Measurements from ENCODE around the gene SLC44A3.
"Not testable (repeated sequence)": the region's sequence is repeated elsewhere in the genome, so short reads cannot be mapped to it uniquely, and the experiment has no call there.

The SLC44A3 gene

GRCh38 chr1:94917251-94917650, 97.1 kb downstream of the SLC44A3 start:
- DNase-seq: no peak

GRCh38 chr1:94919241-94920030, 99.3 kb downstream of the SLC44A3 start:
- no peak for DNase-seq

- no peak for DNase-seq
Measured at GRCh38 chr1:94920061-94920460, 99.9 kb downstream of the SLC44A3 start.

DNA sequence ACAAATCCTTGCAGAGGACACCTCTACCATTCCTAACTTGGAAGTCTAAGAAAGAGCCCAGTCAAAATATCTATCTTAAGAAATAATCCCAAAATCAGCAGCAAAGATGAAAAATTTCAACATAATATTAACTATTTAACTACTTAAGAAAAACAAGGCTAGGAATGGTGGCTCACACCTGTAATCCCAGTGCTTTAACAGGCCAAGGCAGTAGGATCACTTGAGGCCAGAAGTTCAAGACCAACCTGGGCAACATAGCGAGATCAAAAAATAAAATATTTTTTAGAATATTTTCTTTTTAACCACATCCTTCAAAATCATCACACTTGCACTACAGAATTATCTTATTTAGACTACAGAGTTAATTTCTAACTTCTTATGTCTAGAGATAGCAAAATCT, 101.8 kb downstream of the SLC44A3 start:
- no peak for DNase-seq

DNA sequence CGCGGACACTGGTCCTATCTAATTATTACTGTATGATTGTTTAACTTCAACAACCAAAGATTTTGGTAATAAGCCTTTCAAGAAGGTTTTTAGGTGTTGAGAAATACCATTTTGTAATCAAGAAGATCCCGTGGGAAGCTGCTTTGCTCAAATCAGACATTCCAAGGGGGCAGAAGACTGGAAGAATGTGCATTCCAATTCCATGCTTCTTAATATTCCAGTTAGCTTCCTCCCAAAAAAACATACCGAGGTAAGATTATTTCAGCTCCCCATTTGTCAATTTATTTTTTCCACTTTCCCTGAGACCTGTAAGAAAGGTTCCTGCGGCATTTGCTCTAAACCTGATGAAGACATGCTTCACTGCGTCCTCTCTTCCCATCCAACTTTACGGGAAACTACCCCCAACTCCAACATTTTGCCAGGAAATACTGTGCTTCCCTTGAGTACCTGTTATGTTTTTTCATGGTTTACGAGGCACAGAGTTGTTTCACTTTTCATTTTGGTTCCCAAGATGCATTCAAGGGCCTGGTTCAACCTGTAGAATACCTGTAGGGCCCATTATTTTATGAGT, 102.7 kb downstream of the SLC44A3 start:
- DNase-seq: no peak

- DNase-seq: no peak
Measured at GRCh38 chr1:94925004-94925403, 104.8 kb downstream of the SLC44A3 start.

DNA sequence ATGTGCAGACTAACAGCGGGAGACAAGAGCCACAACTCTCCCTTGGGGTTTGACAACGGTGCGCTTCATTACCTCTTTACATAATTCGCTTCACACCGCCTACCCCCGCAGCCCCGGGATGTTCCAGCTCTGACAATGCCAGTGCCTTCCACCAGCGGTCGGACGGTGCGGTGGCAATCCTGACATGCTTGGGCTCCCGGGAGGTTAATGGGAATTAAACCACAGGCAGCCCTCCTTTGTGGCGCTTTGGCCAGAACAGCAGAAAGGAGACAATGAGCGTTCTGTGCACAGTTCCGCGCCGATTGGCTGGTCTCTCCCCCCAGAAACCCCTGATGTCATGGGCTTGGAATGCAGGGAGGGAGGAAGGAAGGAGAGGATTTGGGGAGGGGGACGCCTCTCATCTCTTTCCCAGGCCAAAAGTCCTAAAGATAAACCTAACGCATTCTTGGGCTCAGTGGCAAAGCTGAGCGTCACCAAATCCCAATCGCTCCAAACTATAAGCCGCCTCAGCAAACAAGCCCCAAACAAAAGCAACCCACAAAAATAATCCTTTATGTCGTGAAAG, 105.5 kb downstream of the SLC44A3 start:
- DNase-seq: no peak

- peak; percentile 7 for DNase-seq
Measured at GRCh38 chr1:94926126-94926914, 106.2 kb downstream of the SLC44A3 start.

DNA sequence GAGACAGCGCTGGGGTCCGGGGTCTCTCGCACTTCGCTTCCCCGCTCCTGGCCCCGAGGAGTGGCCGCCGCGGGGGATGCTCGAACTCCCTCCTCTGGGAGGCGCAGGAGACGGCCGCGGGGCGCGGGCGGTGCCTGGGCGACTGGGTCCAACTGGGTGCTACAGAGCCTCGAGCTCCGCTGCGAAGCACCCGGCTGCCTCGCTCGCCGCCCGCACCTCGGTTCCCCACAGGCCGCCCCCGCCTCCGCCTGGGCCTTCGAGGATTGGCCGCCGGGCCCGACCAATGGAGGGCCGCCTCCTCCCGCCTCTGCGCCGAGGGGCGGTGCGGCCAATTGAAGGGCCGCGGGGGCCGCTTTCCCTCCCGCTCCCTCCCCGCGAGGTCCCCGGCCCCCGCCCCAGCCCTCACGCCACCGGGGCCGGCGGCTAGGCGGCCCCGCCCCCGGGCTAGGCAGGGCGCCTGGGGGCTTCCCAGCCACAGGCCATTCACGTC, 106.8 kb downstream of the SLC44A3 start, which contains the start of gene CNN3:
CNN3 (minus strand) TSS at position 196 of the 490 bp plus-strand sequence. CDS start 216 bp downstream, outside the sequence.
- peak; percentile 63 for DNase-seq

DNA sequence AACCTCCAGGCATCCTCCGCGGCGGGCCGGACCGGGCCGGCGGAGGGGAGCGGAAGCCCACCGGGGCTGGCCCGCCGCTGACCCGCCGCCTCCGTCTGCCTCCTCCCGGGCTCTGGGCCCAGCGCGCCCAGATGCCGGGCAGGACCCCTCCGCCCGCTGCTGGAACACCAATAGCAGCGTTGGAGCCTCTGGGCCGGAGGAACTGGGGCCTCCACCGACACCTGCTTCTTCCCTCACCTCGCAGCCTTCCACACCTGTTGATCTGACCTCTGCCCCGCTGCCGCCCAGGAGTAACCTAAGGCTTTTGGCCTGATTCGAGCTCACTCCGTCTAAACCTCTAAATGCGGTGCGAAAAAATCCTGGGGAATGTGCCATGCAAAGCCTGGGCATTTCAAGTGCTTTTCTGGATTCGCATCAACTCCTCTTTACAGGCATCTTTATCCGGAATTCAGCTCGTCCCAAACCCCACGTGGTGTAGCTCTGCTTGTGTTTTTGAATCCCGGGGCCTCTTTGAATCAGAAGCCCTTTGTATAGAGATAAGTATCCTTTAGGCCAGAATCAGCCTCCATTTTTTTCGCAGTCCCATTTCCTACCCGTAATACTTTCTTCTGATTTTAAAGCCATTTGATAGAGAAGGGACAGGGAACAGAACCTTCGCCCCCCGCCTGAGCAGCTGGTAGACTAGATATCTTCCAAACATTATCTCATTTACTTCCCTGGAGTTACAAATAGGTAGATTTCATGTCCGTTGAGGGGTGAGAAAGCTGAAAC, 107.4 kb downstream of the SLC44A3 start:
- DNase-seq: no peak

DNA sequence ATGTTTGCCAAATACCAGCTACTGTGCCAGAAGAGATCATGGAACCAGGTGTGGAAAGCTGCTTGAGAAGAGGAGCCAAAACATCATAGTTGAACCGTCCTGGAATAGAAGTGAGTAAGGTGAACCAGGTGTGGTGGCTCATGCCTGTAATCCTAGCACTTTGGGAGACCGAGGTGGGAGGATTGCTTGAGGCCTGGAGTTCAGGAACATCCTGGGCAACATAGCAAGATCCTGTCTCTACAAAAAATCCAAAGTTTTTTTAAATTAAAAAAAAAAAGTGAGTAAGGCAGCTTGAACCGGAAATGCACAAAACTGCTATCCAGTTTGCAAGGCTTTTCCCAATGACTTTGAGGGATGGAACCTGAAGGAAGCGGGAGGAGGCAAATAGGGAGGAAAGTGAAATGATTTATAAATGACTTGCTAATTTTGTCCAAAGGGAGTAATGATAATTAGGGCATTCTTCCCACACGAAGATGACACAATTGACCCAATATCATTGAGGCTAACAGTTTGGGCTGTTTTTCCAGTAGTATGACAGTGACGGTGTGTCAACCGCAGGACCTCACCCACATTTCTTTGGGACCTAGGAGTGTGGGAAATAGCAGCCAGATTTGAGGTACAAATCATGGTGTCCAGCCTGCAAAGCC, 108.3 kb downstream of the SLC44A3 start:
- no peak for DNase-seq

DNA sequence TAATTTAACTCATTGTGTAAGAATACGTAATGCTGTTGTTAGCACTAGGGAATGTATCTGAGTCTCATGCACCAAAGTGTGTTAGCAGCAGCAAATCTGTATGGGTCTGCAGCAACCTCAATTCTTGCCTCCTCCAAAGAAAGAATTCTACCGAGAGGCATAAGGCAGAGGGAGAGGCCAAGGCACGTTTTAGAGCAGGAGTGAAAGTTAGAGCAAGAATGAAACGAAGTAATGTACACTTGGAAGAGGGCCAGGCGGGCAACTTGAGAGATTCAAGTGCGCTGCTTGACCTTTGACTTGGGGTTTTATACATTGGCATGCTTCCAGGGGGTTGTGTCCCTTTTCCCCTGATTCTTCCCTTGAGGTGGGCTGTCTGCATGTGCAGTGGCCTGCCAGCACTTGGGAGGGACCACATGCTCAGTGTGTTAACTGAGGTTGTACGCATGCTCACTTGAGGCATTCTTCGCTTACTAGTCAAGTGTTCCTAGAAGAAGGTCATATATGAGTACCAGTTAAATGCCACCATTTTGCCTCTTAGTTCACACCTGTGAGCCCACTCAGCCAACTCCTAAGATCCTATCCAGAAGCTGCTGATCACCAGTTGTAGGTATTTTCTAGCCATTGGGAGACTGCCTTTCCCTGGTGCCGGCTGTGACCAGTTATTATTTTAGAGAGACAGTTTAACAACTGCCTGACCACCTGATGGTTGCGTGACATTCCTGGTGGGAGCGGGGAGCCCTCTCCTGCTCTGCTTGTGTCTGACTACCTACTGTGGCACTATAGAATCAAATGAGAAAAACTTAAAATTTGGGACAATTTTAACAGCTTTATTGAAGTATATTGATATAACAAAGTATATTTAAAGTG, 109.4 kb downstream of the SLC44A3 start:
- no peak for DNase-seq

DNA sequence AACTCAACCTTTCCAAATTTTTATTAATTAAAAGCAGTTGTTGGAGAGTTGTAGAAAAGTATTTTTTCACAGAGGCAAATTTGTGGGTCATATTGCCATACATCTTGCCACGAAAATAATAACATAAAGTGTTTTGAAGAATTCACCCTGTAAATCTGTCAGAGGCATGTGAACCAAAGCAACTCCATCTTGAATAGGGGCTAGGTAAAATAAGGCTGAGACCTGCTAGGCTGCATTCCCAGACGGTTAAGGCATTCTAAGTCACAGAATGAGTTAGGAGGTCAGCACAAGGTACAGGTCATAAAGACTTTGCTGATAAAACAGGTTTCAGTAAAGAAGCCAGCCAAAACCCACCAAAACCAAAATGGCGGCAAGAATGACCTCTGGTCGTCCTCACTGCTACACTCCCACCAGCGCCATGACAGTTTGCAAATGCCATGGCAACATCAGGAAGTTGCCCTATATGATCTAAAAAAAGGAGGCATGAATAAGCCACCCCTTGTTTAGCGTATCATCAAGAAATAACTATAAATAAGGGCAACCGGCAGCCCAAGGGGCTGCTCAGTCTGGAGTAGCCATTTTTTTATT, 111.2 kb downstream of the SLC44A3 start:
- DNase-seq: no peak

DNA sequence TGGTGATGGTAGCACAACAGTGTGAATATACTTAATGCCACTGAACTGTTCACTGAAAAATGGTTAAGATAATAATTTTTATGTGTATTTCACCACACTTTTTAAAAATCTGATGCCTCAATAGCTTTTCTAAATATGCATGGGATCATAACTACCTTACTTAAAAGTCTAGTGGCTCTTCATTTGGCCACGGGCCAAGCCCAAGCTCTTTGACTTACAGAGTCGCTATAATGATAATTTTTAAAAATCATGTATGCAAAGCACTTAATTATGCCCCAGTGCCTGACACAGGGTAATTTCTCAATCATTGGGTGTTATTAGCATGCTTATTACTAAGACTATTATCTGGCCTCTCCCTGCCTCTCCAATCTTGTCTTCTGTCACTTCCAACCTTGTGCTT, 114.4 kb downstream of the SLC44A3 start:
- no peak for DNase-seq

DNA sequence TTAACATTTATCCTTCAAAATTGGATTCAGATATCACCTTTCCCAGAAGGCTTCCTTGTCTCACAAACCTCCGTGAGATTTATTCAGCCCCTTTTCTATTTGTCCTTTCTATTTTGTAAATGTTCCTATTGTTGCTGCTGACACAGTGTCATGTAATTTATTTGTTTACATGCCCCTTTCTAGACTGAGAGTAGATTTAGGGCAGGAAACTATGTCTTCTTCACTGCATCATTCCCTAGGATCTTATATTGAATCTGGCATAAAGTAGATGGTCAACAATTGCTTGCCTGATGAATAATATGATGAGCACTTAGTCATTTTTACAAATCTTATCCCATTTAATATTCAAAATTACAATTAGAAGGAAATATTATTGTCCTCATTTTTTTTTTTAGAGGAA, 114.9 kb downstream of the SLC44A3 start:
- no peak for DNase-seq

DNA sequence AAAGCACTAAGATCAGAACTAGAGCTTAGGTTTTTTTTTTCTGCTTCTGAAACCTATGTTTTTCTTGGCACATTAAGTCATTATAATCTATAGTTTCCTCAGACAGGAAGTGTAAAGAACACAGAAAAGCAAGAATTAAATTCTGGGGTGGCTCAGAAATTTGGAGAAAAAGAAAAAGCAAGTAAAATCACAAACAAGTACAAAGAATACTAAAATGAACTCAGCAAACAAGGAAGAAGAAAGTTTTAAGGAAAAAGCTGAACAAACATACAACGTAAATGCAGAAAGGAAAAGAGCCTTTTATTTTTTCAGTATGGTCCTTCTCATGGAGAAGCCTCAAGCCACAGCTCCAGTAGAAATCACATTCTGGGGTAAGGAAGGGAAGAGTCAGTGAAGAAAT, 115.3 kb downstream of the SLC44A3 start:
- no peak for DNase-seq

DNA sequence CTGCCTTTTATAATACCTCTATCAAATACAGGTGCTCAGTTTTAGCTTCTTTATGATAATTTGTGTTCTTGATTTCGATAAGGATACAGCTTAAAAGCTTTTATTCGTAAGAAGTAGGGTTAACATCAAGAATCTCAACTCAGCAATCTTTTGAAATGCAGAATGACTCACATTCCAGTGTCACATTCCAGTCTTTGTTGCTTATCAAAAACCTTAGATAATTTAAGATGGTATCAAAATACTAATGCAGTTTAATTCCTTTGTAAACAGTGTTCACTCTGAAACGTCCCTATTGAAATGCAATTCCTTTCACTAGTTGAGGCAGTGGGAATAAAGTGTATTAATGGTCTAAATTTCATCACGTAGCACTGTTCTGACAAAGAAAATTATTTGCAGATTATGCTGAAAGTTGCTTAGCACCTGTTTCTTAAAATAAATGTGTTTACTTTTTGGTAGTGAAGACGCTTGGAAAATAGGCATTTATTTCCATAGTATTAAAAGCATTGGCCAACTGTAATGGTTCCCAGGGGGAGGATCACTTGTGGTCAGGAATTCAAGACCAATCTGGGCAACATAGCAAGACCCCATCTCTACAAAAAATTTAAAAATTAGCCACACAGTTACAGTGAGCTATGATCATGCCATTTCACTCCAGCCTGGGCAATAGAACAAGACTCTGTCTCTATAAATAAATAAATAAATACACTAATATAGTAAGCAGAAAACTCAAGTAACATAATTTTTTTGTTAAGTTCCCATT, 116.9 kb downstream of the SLC44A3 start:
- DNase-seq: no peak

- DNase-seq: no peak
Measured at GRCh38 chr1:94937820-94938219, 117.7 kb downstream of the SLC44A3 start.

GRCh38 chr1:94940738-94941137, 120.6 kb downstream of the SLC44A3 start:
- no peak for DNase-seq

DNA sequence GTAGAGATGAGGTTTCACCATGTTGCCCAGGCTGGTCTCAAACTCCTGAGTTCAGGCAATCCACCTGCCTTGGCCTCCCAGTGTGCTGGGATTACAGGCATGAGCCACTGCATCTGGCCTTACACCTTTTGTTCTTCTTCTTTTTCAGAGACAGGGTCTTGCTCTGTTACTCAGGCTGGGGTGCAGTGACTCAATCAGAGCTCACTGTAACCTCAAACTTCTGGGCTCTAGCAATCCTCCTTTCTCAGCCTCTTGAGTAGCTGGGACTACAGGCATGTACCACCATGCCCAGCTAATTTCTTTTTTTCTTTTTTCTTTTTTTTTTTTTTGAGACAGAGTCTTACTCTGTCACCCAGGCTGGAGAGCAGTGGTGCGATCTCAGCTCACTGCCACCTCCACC, 121.3 kb downstream of the SLC44A3 start:
- DNase-seq: not testable (repeated sequence)
